ENCODE results near the gene CMTM5.
"Not testable (repeated sequence)": the region's sequence is repeated elsewhere in the genome, so short reads cannot be mapped to it uniquely, and the experiment has no call there.

The CMTM5 gene

GRCh38 chr14:23414906-23415820 lies 38.3 kb downstream of the CMTM5 start:
- DNase-seq (ENCODE audit: low spot score), result no peak

- no peak for DNase-seq (ENCODE audit: low spot score)
Observed at GRCh38 chr14:23415821-23416778, 39.3 kb downstream of the CMTM5 start.

- DNase-seq (ENCODE audit: low spot score), result no peak
Observed at GRCh38 chr14:23416801-23417200, 40.0 kb downstream of the CMTM5 start.

GRCh38 chr14:23417269-23417668 lies 40.4 kb downstream of the CMTM5 start:
- DNase-seq (ENCODE audit: low spot score), result not testable (repeated sequence)

GRCh38 chr14:23418021-23418420 lies 41.2 kb downstream of the CMTM5 start:
- no peak for DNase-seq (ENCODE audit: low spot score)

GRCh38 chr14:23419646-23420045 lies 42.8 kb downstream of the CMTM5 start:
- DNase-seq (ENCODE audit: low spot score), result not testable (repeated sequence)

- DNase-seq (ENCODE audit: low spot score), result no peak
Observed at GRCh38 chr14:23421594-23421993, 44.7 kb downstream of the CMTM5 start.

- no peak for DNase-seq (ENCODE audit: low spot score)
Observed at GRCh38 chr14:23423657-23424056, 46.8 kb downstream of the CMTM5 start.

GRCh38 chr14:23425169-23425568 lies 48.3 kb downstream of the CMTM5 start:
- DNase-seq (ENCODE audit: low spot score), result no peak

GRCh38 chr14:23425798-23426197 lies 49.0 kb downstream of the CMTM5 start:
- DNase-seq (ENCODE audit: low spot score), result not testable (repeated sequence)

- no peak for DNase-seq (ENCODE audit: low spot score)
Observed at GRCh38 chr14:23428686-23429495, 52.0 kb downstream of the CMTM5 start.

Small RNA genes lying within 50 kb of the gene (small RNA-seq; reads per million reads assigned to genes)
- gene MIR208A (0 reads per million in 2 experiments), gene MIR208B (0 to 0.09 reads per million in 2 experiments)
